GM21360 (cell line): ENCODE results near the gene SMIM44.
"Not testable (repeated sequence)": the region's sequence is repeated elsewhere in the genome, so short reads cannot be mapped to it uniquely, and the experiment has no call there.

ENCODE experiments used
- ATAC-seq: cut with Tn5 transposase; IDR thresholded peaks from one replicate; pipeline ENCODE4 v1.9.1; 2021; ENCODE audit warnings: mild to moderate bottlenecking, moderate library complexity; ENCODE audit not compliant: unreplicated experiment

Gene SMIM44

GRCh38 chr19:3518255-3518654, 35.0 kb upstream of the SMIM44 start:
- no peak for ATAC-seq

GRCh38 chr19:3517638-3518037, 34.4 kb upstream of the SMIM44 start:
- no peak for ATAC-seq

GRCh38 chr19:3516675-3517207, 33.5 kb upstream of the SMIM44 start:
- no peak for ATAC-seq

GRCh38 chr19:3515891-3516422, 32.7 kb upstream of the SMIM44 start:
- no peak for ATAC-seq

GRCh38 chr19:3514930-3515329, 31.7 kb upstream of the SMIM44 start:
- no peak for ATAC-seq

GRCh38 chr19:3513229-3514140, 30.2 kb upstream of the SMIM44 start:
- ATAC-seq, result no peak

- ATAC-seq, result no peak
Observed at GRCh38 chr19:3512562-3513228, 29.5 kb upstream of the SMIM44 start.

GRCh38 chr19:3511506-3512251, 28.4 kb upstream of the SMIM44 start:
- no peak for ATAC-seq

GRCh38 chr19:3510727-3511126, 27.5 kb upstream of the SMIM44 start:
- ATAC-seq, result no peak

GRCh38 chr19:3509566-3509989, 26.3 kb upstream of the SMIM44 start:
- ATAC-seq, result no peak

- no peak for ATAC-seq
Observed at GRCh38 chr19:3508771-3509535, 25.7 kb upstream of the SMIM44 start.

GRCh38 chr19:3508121-3508661, 24.9 kb upstream of the SMIM44 start:
- ATAC-seq, result not testable (repeated sequence)

- no peak for ATAC-seq
Observed at GRCh38 chr19:3507371-3508120, 24.3 kb upstream of the SMIM44 start.

GRCh38 chr19:3506384-3507340, 23.4 kb upstream of the SMIM44 start:
- peak; percentile 11 for ATAC-seq

GRCh38 chr19:3505598-3506383, 22.6 kb upstream of the SMIM44 start, which contains the start of gene FZR1:
TSS of gene FZR1 (plus strand) at chr19:3506311. CDS start at chr19:3522990, 16,679 bp downstream.
- ATAC-seq, result peak; percentile 88

- ATAC-seq, result no peak
Observed at GRCh38 chr19:3504735-3505134, 21.5 kb upstream of the SMIM44 start.

- no peak for ATAC-seq
Observed at GRCh38 chr19:3503036-3503572, 19.9 kb upstream of the SMIM44 start.
